Ishikawa (cell line): ENCODE results near the gene MST1R.

Source experiments
- CEBPB ChIP-seq: IDR thresholded peaks from 2 replicates; pipeline ENCODE4 v1.6.1; 2012
- EP300 ChIP-seq: IDR thresholded peaks from 2 replicates; pipeline ENCODE4 v1.6.1; 2012; ENCODE audit warnings: borderline replicate concordance
- FOXM1 ChIP-seq: IDR thresholded peaks from 2 replicates; pipeline ENCODE4 v1.6.1; 2012; ENCODE audit warnings: low read depth, borderline replicate concordance
- MAX ChIP-seq: IDR thresholded peaks from 2 replicates; pipeline ENCODE4 v1.6.1; 2012
- NFIC ChIP-seq: IDR thresholded peaks from 2 replicates; pipeline ENCODE4 v1.6.1; 2012
- RAD21 ChIP-seq: IDR thresholded peaks from 2 replicates; pipeline ENCODE4 v1.6.1; 2012; ENCODE audit warnings: low read depth
- REST ChIP-seq: IDR thresholded peaks from 2 replicates; pipeline ENCODE4 v1.6.1; 2012; ENCODE audit warnings: low read depth, mild to moderate bottlenecking
- TAF1 ChIP-seq: IDR thresholded peaks from 2 replicates; pipeline ENCODE4 v1.6.1; 2012; ENCODE audit warnings: low read depth, mild to moderate bottlenecking
- USF1 ChIP-seq: IDR thresholded peaks from 2 replicates; pipeline ENCODE4 v1.6.1; 2012

- no peak for TF ChIP-seq EP300
- no peak for TF ChIP-seq MAX
- TF ChIP-seq REST = no peak
- TF ChIP-seq CEBPB = no peak
- no peak for TF ChIP-seq TAF1
- no peak for TF ChIP-seq FOXM1
- no peak for TF ChIP-seq NFIC
- no peak for TF ChIP-seq USF1
- no peak for TF ChIP-seq RAD21
Measured at GRCh38 chr3:49937090-49937489, 33.4 kb upstream of the MST1R start.
